IPS-15b (cell line): Measurements from ENCODE around the gene MBL2.

ENCODE experiments used
- H3K27me3 ChIP-seq: one replicate; pipeline ENCODE4 v1.6.1; 2013; ENCODE audit warnings: low read length; ENCODE audit not compliant: control insufficient read depth, insufficient read depth
- H3K36me3 ChIP-seq: one replicate; pipeline ENCODE4 v1.6.1; 2013; ENCODE audit warnings: low read length; ENCODE audit not compliant: control insufficient read depth, insufficient read depth
- H3K4me1 ChIP-seq: one replicate; pipeline ENCODE4 v1.6.1; 2013; ENCODE audit warnings: mild to moderate bottlenecking, low read length; ENCODE audit not compliant: control insufficient read depth, insufficient read depth
- H3K4me3 ChIP-seq: one replicate; pipeline ENCODE4 v1.5.1; 2013; ENCODE audit warnings: low read depth, low read length
- H3K9ac ChIP-seq: one replicate; pipeline ENCODE4 v1.6.1; 2013; ENCODE audit warnings: low read depth, mild to moderate bottlenecking, low read length
- H3K9me3 ChIP-seq: one replicate; pipeline ENCODE4 v1.6.1; 2013; ENCODE audit warnings: mild to moderate bottlenecking, low read length; ENCODE audit not compliant: control insufficient read depth, insufficient read depth

Gene MBL2

GRCh38 chr10:52751337-52751736 lies 21.2 kb downstream of the MBL2 start:
- Histone ChIP-seq H3K9ac (no peak overlapping the region), H3K9me3 (no peaks in the 10 kb centered on the region), H3K4me1 (no peaks in the 10 kb centered on the region), H3K36me3 (no peaks in the 10 kb centered on the region), H3K27me3 (no peaks in the 10 kb centered on the region), H3K4me3 (no peak overlapping the region)

DNA sequence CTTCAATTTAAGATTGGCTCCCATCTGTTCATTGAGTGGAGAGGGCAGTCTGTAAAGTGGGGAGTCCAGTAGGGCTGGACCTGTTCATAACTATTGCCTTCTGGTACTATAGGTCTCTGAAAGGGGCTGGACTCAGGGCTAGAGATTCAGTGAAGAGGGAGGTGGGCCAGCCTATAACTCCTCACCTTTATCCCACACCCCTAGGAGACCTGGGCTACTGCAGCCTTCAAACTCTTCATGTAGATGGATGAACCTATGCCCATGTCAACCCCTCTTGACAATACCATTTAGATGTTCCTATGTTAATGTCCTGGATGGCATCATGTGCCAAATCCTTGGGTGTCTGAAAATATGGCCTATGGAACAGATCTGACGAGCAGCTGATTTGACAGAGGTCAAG lies 22.0 kb downstream of the MBL2 start:
- no peaks in the 10 kb centered on the region for H3K9me3 ChIP-seq
- no peak overlapping the region for H3K4me3 ChIP-seq
- H3K9ac ChIP-seq = no peak overlapping the region
- H3K4me1 ChIP-seq = no peaks in the 10 kb centered on the region
- H3K27me3 ChIP-seq = no peaks in the 10 kb centered on the region
- H3K36me3 ChIP-seq = no peaks in the 10 kb centered on the region

DNA sequence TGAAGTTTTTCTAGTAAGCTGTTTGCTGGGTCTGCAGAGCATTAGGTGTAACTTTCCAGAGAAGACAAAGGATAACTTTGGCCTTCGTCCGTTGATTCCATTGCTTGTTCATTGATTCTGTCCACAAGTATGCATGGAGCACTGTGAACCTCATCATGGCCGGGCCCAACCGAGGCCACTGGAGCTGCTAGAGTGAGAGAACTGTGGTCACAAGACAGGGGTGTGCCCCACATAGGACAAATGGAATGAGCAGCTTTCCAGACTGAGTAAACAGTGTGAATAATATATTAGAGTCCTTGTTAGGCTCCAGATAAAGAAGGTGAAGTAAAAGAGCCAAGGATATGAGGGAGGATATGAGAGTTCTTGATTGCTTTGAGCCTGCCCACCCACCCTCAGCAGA lies 24.9 kb downstream of the MBL2 start:
- H3K27me3 ChIP-seq = no peaks in the 10 kb centered on the region
- H3K36me3 ChIP-seq = no peaks in the 10 kb centered on the region
- no peaks in the 10 kb centered on the region for H3K9me3 ChIP-seq
- H3K4me3 ChIP-seq = no peak overlapping the region
- H3K4me1 ChIP-seq = no peaks in the 10 kb centered on the region
- no peak overlapping the region for H3K9ac ChIP-seq

DNA sequence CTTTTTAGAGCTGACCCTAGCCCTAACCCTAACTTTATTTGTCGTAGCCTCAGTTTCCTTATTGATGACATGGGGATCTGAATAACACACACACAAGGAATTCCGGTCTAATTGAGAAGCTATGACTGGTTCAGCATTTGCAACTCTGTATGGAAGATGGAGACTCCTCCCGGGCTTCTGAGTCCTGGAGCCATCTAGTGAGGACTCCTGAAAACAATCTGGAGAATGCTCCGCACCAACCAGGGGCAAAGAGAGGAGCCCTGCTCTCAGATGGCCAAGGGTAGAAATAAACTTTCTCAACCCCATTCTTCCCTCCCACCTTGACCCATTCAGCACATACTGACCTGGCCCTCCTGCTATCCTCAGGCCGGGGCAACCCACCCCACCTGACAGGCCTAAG lies 26.4 kb downstream of the MBL2 start:
- Histone ChIP-seq H3K9ac (no peak overlapping the region), H3K4me3 (no peak overlapping the region), H3K9me3 (no peaks in the 10 kb centered on the region), H3K27me3 (no peaks in the 10 kb centered on the region), H3K36me3 (no peaks in the 10 kb centered on the region), H3K4me1 (no peaks in the 10 kb centered on the region)

DNA sequence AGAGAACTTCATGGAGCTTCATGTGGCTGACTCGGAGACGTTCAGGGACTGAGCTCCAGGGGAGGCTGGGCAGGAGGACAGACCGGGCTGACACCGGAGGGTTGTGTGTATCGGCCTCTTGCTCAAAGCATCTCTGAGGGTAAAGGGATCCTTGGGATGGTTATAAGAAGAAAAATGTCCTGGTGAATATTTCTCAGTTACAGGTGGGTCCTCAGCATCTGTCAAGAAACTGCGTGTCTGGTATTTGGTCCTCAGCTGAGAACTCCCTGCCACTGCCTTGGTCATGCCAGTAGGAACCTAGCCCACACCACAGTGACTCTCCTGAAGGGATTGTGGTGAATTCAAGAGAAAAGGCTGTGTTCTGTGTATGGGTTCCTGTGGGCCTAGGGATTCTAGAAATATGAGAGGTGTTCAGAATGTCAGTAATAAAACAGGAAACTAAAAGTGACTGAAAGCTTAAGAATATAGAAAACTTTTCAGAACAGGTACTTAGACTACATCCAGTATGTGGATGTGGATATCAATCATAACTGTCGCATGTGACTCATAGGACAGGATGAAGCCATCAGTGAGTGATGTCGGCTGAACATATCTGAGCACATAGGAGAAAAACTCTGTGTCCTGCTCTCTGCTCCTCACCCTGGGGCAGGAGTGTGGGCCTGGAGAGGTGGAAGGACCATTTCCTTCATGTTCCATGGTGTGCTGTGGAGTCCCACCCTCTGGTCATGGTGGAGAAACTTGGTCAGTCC lies 28.4 kb downstream of the MBL2 start:
- Histone ChIP-seq H3K27me3 (no peaks in the 10 kb centered on the region), H3K9me3 (no peaks in the 10 kb centered on the region), H3K36me3 (no peaks in the 10 kb centered on the region), H3K9ac (no peak overlapping the region), H3K4me1 (no peaks in the 10 kb centered on the region), H3K4me3 (no peak overlapping the region)

DNA sequence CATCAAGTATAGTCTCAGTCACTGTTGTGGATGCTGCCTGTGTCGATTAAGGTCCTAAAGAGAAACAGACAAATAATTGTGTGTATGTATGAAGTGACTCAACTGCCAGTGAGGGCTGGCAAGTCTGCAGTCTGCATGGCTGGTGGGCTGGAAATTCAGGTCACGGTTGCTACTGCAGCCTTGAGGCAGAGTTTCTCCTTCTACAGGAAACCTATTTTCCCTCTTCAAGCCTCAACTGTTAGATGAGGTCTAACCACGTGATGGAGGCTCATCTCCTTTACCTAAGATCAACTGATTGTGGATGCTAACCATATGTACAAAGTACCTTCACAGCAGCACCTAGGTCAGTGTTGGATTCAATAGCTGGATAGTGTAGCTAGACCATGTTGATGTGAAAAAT lies 29.9 kb downstream of the MBL2 start:
- Histone ChIP-seq H3K9me3 (no peaks in the 10 kb centered on the region), H3K4me3 (no peak overlapping the region), H3K36me3 (no peaks in the 10 kb centered on the region), H3K4me1 (no peaks in the 10 kb centered on the region), H3K9ac (no peak overlapping the region), H3K27me3 (no peaks in the 10 kb centered on the region)

- no peaks in the 10 kb centered on the region for H3K9me3 ChIP-seq
- no peaks in the 10 kb centered on the region for H3K27me3 ChIP-seq
- no peak overlapping the region for H3K9ac ChIP-seq
- H3K36me3 ChIP-seq = no peaks in the 10 kb centered on the region
- H3K4me3 ChIP-seq = no peak overlapping the region
- no peaks in the 10 kb centered on the region for H3K4me1 ChIP-seq
Observed at GRCh38 chr10:52741851-52742250, 30.7 kb downstream of the MBL2 start.

- H3K36me3 ChIP-seq = no peaks in the 10 kb centered on the region
- no peaks in the 10 kb centered on the region for H3K27me3 ChIP-seq
- H3K9ac ChIP-seq = no peak overlapping the region
- H3K4me1 ChIP-seq = no peaks in the 10 kb centered on the region
- no peaks in the 10 kb centered on the region for H3K9me3 ChIP-seq
- H3K4me3 ChIP-seq = no peak overlapping the region
Observed at GRCh38 chr10:52740913-52741675, 31.5 kb downstream of the MBL2 start.

DNA sequence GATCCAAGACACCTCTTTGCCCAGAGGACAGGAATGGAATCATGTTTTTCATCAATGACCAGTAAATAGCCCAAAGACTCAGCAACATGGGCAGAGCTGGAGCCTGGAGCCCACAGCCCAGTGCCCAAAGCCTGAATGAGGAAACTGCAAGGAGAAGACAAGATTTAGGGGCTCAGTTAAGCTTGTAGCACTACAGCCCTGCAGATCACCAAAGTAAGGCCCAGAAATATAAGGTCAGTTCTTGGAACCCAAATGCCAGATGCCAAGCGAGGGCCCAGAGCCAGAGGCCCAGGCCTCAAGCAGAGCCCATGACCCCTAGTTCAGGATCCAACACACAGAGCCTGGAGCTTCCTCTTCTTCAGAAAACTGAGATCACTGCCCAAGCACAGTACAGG lies 32.4 kb downstream of the MBL2 start:
- H3K9ac ChIP-seq = no peak overlapping the region
- no peaks in the 10 kb centered on the region for H3K9me3 ChIP-seq
- H3K36me3 ChIP-seq = no peaks in the 10 kb centered on the region
- no peaks in the 10 kb centered on the region for H3K27me3 ChIP-seq
- H3K4me1 ChIP-seq = no peaks in the 10 kb centered on the region
- no peak overlapping the region for H3K4me3 ChIP-seq

DNA sequence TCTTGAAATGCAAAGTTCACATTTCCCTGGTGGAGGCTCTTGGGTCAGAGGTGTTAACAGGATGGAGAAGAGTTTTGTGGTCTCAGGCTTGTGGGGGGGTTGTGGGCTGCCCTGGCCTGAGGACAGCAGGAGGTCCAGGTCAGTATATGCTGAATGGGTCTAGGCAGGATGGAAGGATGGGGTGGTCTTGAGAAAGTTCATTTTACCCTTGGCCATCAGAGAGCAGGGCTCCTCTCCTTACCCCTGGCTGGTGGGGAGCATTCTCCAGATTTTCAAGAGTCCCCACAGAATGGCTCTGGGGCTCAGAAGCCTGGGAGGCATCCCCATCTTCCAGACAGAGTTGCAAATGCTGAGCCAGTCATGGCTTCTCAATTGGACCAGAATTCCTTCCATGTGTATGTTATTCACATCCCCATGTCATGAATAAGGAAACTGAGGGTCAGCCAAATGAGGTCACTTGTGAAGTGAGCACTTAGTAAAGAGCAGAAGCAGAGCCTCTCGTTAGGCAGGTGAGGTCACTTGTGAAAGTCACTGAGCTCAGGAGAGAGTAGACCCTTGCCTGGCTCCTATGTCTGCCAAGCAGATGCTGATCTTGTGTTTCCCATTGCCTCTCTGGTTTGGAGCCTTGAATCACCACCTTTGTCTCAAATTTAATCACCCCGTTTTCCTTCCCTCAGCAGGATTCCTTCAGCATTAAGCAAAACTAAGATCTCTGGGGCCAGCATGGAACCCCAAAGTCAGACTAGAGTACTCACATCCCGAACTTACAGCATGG lies 33.0 kb downstream of the MBL2 start:
- Histone ChIP-seq H3K4me1 (no peaks in the 10 kb centered on the region), H3K9me3 (no peaks in the 10 kb centered on the region), H3K36me3 (no peaks in the 10 kb centered on the region), H3K9ac (no peak overlapping the region), H3K4me3 (no peak overlapping the region), H3K27me3 (no peaks in the 10 kb centered on the region)

- Histone ChIP-seq H3K9me3 (no peaks in the 10 kb centered on the region), H3K9ac (no peak overlapping the region), H3K27me3 (no peaks in the 10 kb centered on the region), H3K4me1 (no peaks in the 10 kb centered on the region), H3K4me3 (no peak overlapping the region), H3K36me3 (no peaks in the 10 kb centered on the region)
Observed at GRCh38 chr10:52738951-52739350, 33.6 kb downstream of the MBL2 start.
